ENCODE data around the gene GAP43.
A peak's percentile ranks its signal among the peaks of the same experiment; 100 is the strongest.

GAP43 gene

GRCh38 chr3:115663414-115663813 is 40.1 kb downstream of the GAP43 start:
- DNase-seq: no peak

GRCh38 chr3:115666081-115666480 is 42.8 kb downstream of the GAP43 start:
- DNase-seq: no peak

- DNase-seq: no peak
These were observed 43.8 kb downstream of the GAP43 start for GRCh38 chr3:115666920-115667737.

GRCh38 chr3:115667738-115668065 is 44.4 kb downstream of the GAP43 start:
- DNase-seq: no peak

GRCh38 chr3:115670911-115671310 is 47.6 kb downstream of the GAP43 start:
- no peak for DNase-seq

- DNase-seq: no peak
These were observed 48.6 kb downstream of the GAP43 start for GRCh38 chr3:115671761-115672455.

GRCh38 chr3:115673881-115674280 is 50.6 kb downstream of the GAP43 start:
- DNase-seq: no peak

- no peak for DNase-seq
These were observed 53.0 kb downstream of the GAP43 start for GRCh38 chr3:115676336-115676735.

- DNase-seq: no peak
These were observed 57.6 kb downstream of the GAP43 start for GRCh38 chr3:115680803-115681345.

GRCh38 chr3:115681736-115682135 is 58.4 kb downstream of the GAP43 start:
- DNase-seq: no peak

GRCh38 chr3:115683305-115683704 is 60.0 kb downstream of the GAP43 start:
- DNase-seq: no peak

- no peak for DNase-seq
These were observed 60.5 kb downstream of the GAP43 start for GRCh38 chr3:115683773-115684172.

GRCh38 chr3:115685097-115685496 is 61.8 kb downstream of the GAP43 start:
- DNase-seq: no peak

GRCh38 chr3:115687721-115688120 is 64.4 kb downstream of the GAP43 start:
- no peak for DNase-seq

- no peak for DNase-seq
These were observed 65.1 kb downstream of the GAP43 start for GRCh38 chr3:115688418-115688817.

GRCh38 chr3:115689928-115690327 is 66.6 kb downstream of the GAP43 start:
- DNase-seq: no peak

- no peak for DNase-seq
These were observed 68.7 kb downstream of the GAP43 start for GRCh38 chr3:115691964-115692363.

- DNase-seq: peak; percentile 52
These were observed 69.7 kb downstream of the GAP43 start for GRCh38 chr3:115692887-115693524.

GRCh38 chr3:115693868-115694267 is 70.6 kb downstream of the GAP43 start:
- DNase-seq: no peak

GRCh38 chr3:115695090-115695489 is 71.8 kb downstream of the GAP43 start:
- DNase-seq: no peak

- DNase-seq: no peak
These were observed 74.1 kb downstream of the GAP43 start for GRCh38 chr3:115697263-115698053.

- DNase-seq: no peak
These were observed 75.7 kb downstream of the GAP43 start for GRCh38 chr3:115698851-115699591.

Data from CD4-positive, alpha-beta T cell treated with Interferon gamma for 1 hour (primary cell).